Retinal pigment epithelial cell (primary cell): ENCODE results near the gene P2RY14.

ENCODE experiments used
- DNase-seq: peaks from one replicate; pipeline ENCODE4 v3.0.0-alpha.2; 2010; ENCODE audit warnings: low read depth
- H3K4me3 ChIP-seq: 2 replicates; pipeline ENCODE4 v1.5.1; 2011; ENCODE audit warnings: mild to moderate bottlenecking, low read length, control low read depth, moderate library complexity
- CTCF ChIP-seq: conservative IDR thresholded peaks from 2 replicates; pipeline ENCODE4 v1.5.1; 2011; ENCODE audit warnings: low read depth, low read length, control low read depth, inconsistent platforms

P2RY14 gene

DNA sequence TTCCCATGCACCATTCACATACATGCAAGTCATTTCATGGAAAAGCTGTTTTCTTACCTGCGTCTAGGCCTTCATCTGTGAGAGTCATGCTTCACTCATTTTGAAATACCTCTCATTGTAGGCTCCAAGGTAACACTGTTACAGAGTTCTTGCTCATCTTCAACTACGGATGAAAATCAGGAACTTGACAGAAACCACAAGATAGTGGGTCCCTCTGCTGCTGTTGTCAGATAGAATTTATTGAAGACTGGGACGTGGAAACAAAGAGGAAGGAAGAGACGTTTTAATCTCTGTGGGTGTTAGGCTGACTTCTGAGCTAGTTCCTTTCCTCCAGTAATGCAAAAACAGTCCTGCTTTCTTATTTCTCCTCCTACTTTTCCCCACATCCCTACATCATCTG is at the start of gene P2RY14:
Gene P2RY14 (minus strand): TSS at position 313 of the 400 bp plus-strand sequence. CDS start 64,226 bp downstream, outside the sequence.
- no peak within 1 kb of the TSS for H3K4me3 ChIP-seq
- no peak for DNase-seq
- TF ChIP-seq CTCF: no peak

GRCh38 chr3:151327571-151328198 is 49.3 kb upstream of the P2RY14 start:
- DNase-seq: no peak
- peak; percentile 53 for TF ChIP-seq CTCF
- no peak overlapping the region for H3K4me3 ChIP-seq

DNA sequence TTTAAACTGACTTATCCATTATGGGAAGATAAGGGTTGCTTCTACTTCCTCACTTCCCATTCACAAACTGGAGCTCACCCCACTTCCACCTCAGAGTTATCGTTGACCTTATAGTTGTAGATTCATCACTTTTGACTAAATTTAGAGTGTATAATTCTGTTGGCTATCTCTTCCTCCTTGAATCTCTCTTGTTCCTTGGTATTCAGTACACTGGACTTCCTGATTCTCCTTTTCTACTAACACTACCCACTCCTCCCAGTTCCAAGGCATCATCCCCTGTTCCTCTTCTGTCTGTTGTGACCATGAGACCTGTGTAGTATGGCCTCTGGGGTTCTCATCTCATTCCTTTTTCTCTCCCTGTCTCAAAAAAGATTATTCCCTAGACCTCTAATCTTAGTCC is 44.2 kb upstream of the P2RY14 start:
- no peak for TF ChIP-seq CTCF
- no peak for DNase-seq
- no peak overlapping the region for H3K4me3 ChIP-seq

DNA sequence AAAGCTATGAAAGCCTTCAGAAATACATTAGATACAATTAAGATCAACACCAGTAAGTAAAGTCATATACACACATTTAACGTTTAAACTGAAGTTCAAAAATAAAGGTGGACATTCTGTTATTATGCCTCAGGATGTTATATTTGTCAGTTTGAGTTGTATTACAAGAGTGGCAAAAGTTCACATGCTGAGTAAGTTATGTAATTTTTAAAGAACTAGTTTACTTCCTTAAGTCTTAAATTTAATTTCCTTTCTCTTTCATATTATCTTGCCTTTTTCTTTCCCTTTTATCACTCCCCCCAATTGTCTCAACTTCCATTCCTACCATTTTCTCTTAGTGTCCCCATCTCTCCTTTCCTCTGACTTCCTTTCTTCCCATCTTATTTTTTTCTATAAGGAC is 43.2 kb upstream of the P2RY14 start:
- TF ChIP-seq CTCF: no peak
- no peak for DNase-seq
- H3K4me3 ChIP-seq: no peak overlapping the region

DNA sequence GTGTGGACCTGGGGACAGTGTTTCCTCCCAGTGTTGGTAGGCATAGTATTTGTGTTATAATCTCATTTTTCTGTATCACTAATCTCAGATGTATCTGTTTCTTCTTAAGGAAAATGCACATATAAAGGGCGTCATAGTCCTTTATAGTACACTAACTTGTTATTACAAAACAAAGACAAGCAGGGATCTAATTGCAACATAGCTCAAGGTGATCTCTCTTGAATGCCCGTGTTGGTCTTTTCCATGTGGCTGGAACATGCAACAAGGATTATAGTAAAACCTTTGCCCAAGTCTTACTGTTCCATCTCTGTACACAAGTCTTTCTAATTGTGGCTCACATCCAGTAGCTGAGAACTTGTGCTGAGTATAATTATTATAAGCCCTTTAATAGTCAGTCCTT is 41.8 kb upstream of the P2RY14 start:
- DNase-seq: no peak
- no peak overlapping the region for H3K4me3 ChIP-seq
- no peak for TF ChIP-seq CTCF

GRCh38 chr3:151319628-151320027 is 41.3 kb upstream of the P2RY14 start:
- no peak for DNase-seq
- H3K4me3 ChIP-seq: no peak overlapping the region
- no peak for TF ChIP-seq CTCF

DNA sequence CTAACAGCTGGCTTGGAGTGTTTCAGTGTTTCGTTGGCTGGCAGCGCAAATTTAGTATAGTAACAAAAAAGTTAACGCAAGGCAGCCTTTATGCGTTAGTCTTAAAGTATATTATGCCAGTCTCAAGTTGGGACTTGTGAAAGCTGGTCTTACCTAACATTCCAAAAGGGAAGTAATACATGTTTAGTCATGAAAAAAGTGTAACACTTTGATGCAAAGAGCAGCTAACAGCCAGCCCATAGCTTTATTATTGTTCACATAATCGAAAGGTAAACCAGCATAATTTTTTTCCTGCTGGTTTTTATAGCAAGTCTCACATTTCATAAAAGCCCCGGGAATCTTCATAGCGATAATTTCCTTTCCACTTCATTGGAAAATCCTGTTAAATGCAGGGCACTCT is 40.6 kb upstream of the P2RY14 start:
- TF ChIP-seq CTCF: no peak
- DNase-seq: no peak
- H3K4me3 ChIP-seq: no peak overlapping the region
